ENCODE data around the gene ARHGAP24. TPM values are rescaled to one million over a fixed set of nuclear protein-coding genes. Genes with fewer than 3 reads are reported as not detected.

ARHGAP24 gene
- total and polyA plus RNA-seq, 2 donors (not counting 1 experiment from before 2014, with no cell fraction given), result 15.9 to 40.5 TPM

GRCh38 chr4:85475631-85476233 is 782 bp downstream of the ARHGAP24 start:
- H3K9me3 ChIP-seq (ENCODE audit: control insufficient read depth, insufficient read depth, low read depth, low read length), result no peaks in the 10 kb centered on the region
- peak overlapping the region; percentile 34 for H3K9ac ChIP-seq (ENCODE audit: insufficient read depth, low read length)
- no peak overlapping the region for H2AFZ ChIP-seq (ENCODE audit: low read length)
- peak overlapping the region; percentile 75 for H3K4me2 ChIP-seq (ENCODE audit: extremely low read depth, insufficient read depth, low read length)
- no peak for TF ChIP-seq EZH2 (IDR thresholded peaks at IDR 0.05; ENCODE audit: low read length, missing control alignments)
- no peak for TF ChIP-seq CTCF (conservative IDR thresholded peaks at IDR 0.05 in 1 of 2, IDR thresholded peaks at IDR 0.05 in 1 of 2; ENCODE audit: low read depth in 1 of 2, low read length in 2 of 2)
- H3K36me3 ChIP-seq (ENCODE audit: control insufficient read depth, insufficient read depth, low read length), result no peaks in the 10 kb centered on the region
- no peaks in the 10 kb centered on the region for H3K27me3 ChIP-seq (ENCODE audit: control insufficient read depth, insufficient read depth, low read length)
- H3K4me3 ChIP-seq (replicated peaks in 1 of 4; ENCODE audit: control extremely low read depth in 1 of 4, insufficient read depth in 1 of 4, low read depth in 3 of 4, low read length in 4 of 4), result peak overlapping the region; percentile 24 to 90 (median 70)
- H4K20me1 ChIP-seq (ENCODE audit: control insufficient read depth, extremely low read depth, insufficient read depth, low read length), result no peaks in the 10 kb centered on the region
- no peak overlapping the region for H3K27ac ChIP-seq (ENCODE audit: insufficient read depth, low read length)
- H3K4me1 ChIP-seq (ENCODE audit: control insufficient read depth, extremely low read depth, insufficient read depth, low read length), result no peaks in the 10 kb centered on the region
- H3K79me2 ChIP-seq (ENCODE audit: control insufficient read depth, insufficient read depth, low read length), result no peaks in the 10 kb centered on the region
- peak in 1 of 2 donors; percentile 60 for DNase-seq (ENCODE audit: low read depth in 2 of 2)

- TF ChIP-seq EZH2 (IDR thresholded peaks at IDR 0.05; ENCODE audit: low read length, missing control alignments), result no peak
- TF ChIP-seq CTCF (conservative IDR thresholded peaks at IDR 0.05 in 1 of 2, IDR thresholded peaks at IDR 0.05 in 1 of 2; ENCODE audit: low read depth in 1 of 2, low read length in 2 of 2), result no peak
- peak overlapping the region in 3 of 4 experiments; percentile 30 to 90 (median 80) for H3K4me3 ChIP-seq (replicated peaks in 1 of 4; ENCODE audit: control extremely low read depth in 1 of 4, insufficient read depth in 1 of 4, low read depth in 3 of 4, low read length in 4 of 4)
- H3K4me2 ChIP-seq (ENCODE audit: extremely low read depth, insufficient read depth, low read length), result peak overlapping the region; percentile 66
- no peaks in the 10 kb centered on the region for H4K20me1 ChIP-seq (ENCODE audit: control insufficient read depth, extremely low read depth, insufficient read depth, low read length)
- H3K4me1 ChIP-seq (ENCODE audit: control insufficient read depth, extremely low read depth, insufficient read depth, low read length), result no peaks in the 10 kb centered on the region
- no peaks in the 10 kb centered on the region for H3K79me2 ChIP-seq (ENCODE audit: control insufficient read depth, insufficient read depth, low read length)
- H3K27me3 ChIP-seq (ENCODE audit: control insufficient read depth, insufficient read depth, low read length), result no peaks in the 10 kb centered on the region
- no peak for DNase-seq (ENCODE audit: low read depth in 2 of 2)
- no peak overlapping the region for H3K27ac ChIP-seq (ENCODE audit: insufficient read depth, low read length)
- H3K9me3 ChIP-seq (ENCODE audit: control insufficient read depth, insufficient read depth, low read depth, low read length), result no peaks in the 10 kb centered on the region
- H3K9ac ChIP-seq (ENCODE audit: insufficient read depth, low read length), result no peak overlapping the region
- H3K36me3 ChIP-seq (ENCODE audit: control insufficient read depth, insufficient read depth, low read length), result no peaks in the 10 kb centered on the region
- peak overlapping the region; percentile 31 for H2AFZ ChIP-seq (ENCODE audit: low read length)
Observed at GRCh38 chr4:85476381-85476780, 1.4 kb downstream of the ARHGAP24 start.

GRCh38 chr4:85477534-85477933 is 2.6 kb downstream of the ARHGAP24 start:
- H3K4me1 ChIP-seq (ENCODE audit: control insufficient read depth, extremely low read depth, insufficient read depth, low read length), result no peaks in the 10 kb centered on the region
- H3K4me3 ChIP-seq (replicated peaks in 1 of 4; ENCODE audit: control extremely low read depth in 1 of 4, insufficient read depth in 1 of 4, low read depth in 3 of 4, low read length in 4 of 4), result peak overlapping the region in 2 of 4 experiments; percentile 80 to 90
- H4K20me1 ChIP-seq (ENCODE audit: control insufficient read depth, extremely low read depth, insufficient read depth, low read length), result no peaks in the 10 kb centered on the region
- H3K79me2 ChIP-seq (ENCODE audit: control insufficient read depth, insufficient read depth, low read length), result no peaks in the 10 kb centered on the region
- DNase-seq (ENCODE audit: low read depth in 2 of 2), result no peak
- no peak overlapping the region for H3K27ac ChIP-seq (ENCODE audit: insufficient read depth, low read length)
- H2AFZ ChIP-seq (ENCODE audit: low read length), result no peak overlapping the region
- no peak overlapping the region for H3K4me2 ChIP-seq (ENCODE audit: extremely low read depth, insufficient read depth, low read length)
- H3K9ac ChIP-seq (ENCODE audit: insufficient read depth, low read length), result no peak overlapping the region
- TF ChIP-seq CTCF (conservative IDR thresholded peaks at IDR 0.05 in 1 of 2, IDR thresholded peaks at IDR 0.05 in 1 of 2; ENCODE audit: low read depth in 1 of 2, low read length in 2 of 2) (no peak), EZH2 (IDR thresholded peaks at IDR 0.05; ENCODE audit: low read length, missing control alignments) (no peak)
- H3K27me3 ChIP-seq (ENCODE audit: control insufficient read depth, insufficient read depth, low read length), result no peaks in the 10 kb centered on the region
- no peaks in the 10 kb centered on the region for H3K9me3 ChIP-seq (ENCODE audit: control insufficient read depth, insufficient read depth, low read depth, low read length)
- no peaks in the 10 kb centered on the region for H3K36me3 ChIP-seq (ENCODE audit: control insufficient read depth, insufficient read depth, low read length)
